Neural cell (in vitro differentiated cells): ENCODE measurements around the gene UBN2.

Source experiments
- POLR2AphosphoS5 ChIP-seq: IDR thresholded peaks from 2 replicates; pipeline ENCODE4 v1.6.1; 2012
- RAD21 ChIP-seq: fragments of 450-650 bp; conservative IDR thresholded peaks from 2 replicates; pipeline ENCODE4 v1.6.1; 2014; ENCODE audit warnings: antibody characterized with exemption, mild to moderate bottlenecking, moderate library complexity
- TF ChIP-seq, protein P1 (sequence below): fragments of 450-650 bp; IDR thresholded peaks from 2 replicates; pipeline ENCODE4 v1.5.1; 2014; ENCODE audit warnings: antibody characterized with exemption, mild to moderate bottlenecking, moderate library complexity; ENCODE audit not compliant: poor library complexity, severe bottlenecking

DNA sequence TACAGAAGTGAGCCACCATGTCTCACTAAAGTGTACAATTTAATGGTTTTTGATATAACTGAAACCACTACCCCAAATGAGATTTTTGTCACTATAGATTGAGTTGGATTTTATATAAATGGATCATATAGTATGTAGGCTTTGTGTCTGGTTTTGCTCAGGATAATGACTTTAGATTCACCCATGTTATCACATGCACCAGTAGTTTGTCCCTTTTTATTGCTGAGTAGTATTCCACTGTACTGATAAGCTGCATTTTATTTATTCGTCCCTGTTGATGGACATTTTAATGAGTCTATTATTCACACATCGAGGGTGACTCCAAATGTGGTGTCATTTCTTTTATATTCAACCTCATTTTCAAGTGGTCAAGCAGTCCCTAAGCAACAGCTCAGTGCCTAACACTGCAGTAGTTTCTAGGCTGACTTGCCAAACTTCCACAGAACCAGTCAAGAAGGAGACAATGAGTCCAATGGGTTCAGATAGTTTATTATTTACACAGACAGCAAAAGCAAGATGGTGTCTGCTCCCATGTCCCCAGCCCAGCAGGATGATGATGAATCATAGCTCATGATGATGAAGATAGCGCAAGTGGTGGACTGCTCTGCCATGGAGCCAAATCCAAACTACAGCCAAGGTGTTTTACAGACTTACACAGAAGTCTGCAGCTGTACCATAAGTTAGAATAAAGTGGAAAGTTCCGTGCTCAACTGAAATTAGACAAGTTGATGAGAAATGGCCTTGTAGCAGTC is 103.5 kb downstream of the UBN2 start:
- TF ChIP-seq, protein P1, sequence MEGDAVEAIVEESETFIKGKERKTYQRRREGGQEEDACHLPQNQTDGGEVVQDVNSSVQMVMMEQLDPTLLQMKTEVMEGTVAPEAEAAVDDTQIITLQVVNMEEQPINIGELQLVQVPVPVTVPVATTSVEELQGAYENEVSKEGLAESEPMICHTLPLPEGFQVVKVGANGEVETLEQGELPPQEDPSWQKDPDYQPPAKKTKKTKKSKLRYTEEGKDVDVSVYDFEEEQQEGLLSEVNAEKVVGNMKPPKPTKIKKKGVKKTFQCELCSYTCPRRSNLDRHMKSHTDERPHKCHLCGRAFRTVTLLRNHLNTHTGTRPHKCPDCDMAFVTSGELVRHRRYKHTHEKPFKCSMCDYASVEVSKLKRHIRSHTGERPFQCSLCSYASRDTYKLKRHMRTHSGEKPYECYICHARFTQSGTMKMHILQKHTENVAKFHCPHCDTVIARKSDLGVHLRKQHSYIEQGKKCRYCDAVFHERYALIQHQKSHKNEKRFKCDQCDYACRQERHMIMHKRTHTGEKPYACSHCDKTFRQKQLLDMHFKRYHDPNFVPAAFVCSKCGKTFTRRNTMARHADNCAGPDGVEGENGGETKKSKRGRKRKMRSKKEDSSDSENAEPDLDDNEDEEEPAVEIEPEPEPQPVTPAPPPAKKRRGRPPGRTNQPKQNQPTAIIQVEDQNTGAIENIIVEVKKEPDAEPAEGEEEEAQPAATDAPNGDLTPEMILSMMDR = no peak
- no peak for TF ChIP-seq POLR2AphosphoS5
- no peak for TF ChIP-seq RAD21
